ENCODE results near the gene ITPR1.

Gene ITPR1

GRCh38 chr3:4765212-4765611, 272.1 kb downstream of the ITPR1 start:
- Histone ChIP-seq H3K27ac (ENCODE audit: extremely low read depth, low read depth, low read length) (no peak overlapping the region), H3K4me3 (ENCODE audit: low read depth, low read length) (no peak overlapping the region), H3K4me1 (ENCODE audit: control insufficient read depth, insufficient read depth, low read length) (no peaks in the 10 kb centered on the region), H3K36me3 (ENCODE audit: control insufficient read depth in 2 of 2, insufficient read depth in 1 of 2, low read length in 2 of 2) (peaks cover 0 to 4% of the 10 kb centered on the region in 2 experiments; a peak in 1 of 3 replicates), H3K9me3 (ENCODE audit: control insufficient read depth, insufficient read depth, low read depth, low read length) (no peaks in the 10 kb centered on the region)
- POLR2A ChIA-PET: no interaction called here
- TF ChIP-seq ZNF544 (tag by site-specific recombination; IDR thresholded peaks at IDR 0.05) (no peak), ZFP3 (tag by site-specific recombination; IDR thresholded peaks at IDR 0.05; ENCODE audit: low read depth) (no peak)
- CTCF ChIA-PET: interaction anchor here (0.6 kb wide), 2 partner anchors 9 to 26 kb away, joined by 3 to 4 read pairs; no protein-coding TSS in a partner anchor

DNA sequence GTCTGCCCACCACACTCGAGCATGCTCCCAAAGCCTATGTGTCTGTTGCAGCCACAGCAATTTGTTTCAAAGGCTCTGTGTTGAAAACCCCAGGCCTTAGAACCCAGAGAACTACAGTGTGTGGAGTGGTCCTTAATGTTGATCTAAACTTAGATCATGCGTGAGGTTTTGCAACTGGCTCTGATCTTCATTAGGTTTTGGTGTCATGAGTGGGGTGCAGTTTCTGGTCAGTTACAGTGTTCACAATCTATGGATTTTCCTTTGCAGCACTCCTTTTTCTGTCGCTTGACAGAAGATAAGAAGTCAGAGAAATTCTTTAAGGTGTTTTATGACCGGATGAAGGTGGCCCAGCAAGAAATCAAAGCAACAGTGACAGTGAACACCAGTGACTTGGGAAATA, 273.1 kb downstream of the ITPR1 start:
- CTCF ChIA-PET: no interaction called here
- H3K4me1 ChIP-seq (ENCODE audit: control insufficient read depth, insufficient read depth, low read length): no peaks in the 10 kb centered on the region
- POLR2A ChIA-PET: no interaction called here
- no peak overlapping the region for H3K27ac ChIP-seq (ENCODE audit: extremely low read depth, low read depth, low read length)
- TF ChIP-seq SP2 (tag by site-specific recombination; IDR thresholded peaks at IDR 0.05) (no peak), ZNF707 (tag by site-specific recombination; IDR thresholded peaks at IDR 0.05) (peak; percentile 99)
- peaks cover 0 to 10% of the 10 kb centered on the region in 2 experiments; a peak in 1 of 3 replicates for H3K36me3 ChIP-seq (ENCODE audit: control insufficient read depth in 2 of 2, insufficient read depth in 1 of 2, low read length in 2 of 2)
- no peak overlapping the region for H3K4me3 ChIP-seq (ENCODE audit: low read depth, low read length)
- no peaks in the 10 kb centered on the region for H3K9me3 ChIP-seq (ENCODE audit: control insufficient read depth, insufficient read depth, low read depth, low read length)

DNA sequence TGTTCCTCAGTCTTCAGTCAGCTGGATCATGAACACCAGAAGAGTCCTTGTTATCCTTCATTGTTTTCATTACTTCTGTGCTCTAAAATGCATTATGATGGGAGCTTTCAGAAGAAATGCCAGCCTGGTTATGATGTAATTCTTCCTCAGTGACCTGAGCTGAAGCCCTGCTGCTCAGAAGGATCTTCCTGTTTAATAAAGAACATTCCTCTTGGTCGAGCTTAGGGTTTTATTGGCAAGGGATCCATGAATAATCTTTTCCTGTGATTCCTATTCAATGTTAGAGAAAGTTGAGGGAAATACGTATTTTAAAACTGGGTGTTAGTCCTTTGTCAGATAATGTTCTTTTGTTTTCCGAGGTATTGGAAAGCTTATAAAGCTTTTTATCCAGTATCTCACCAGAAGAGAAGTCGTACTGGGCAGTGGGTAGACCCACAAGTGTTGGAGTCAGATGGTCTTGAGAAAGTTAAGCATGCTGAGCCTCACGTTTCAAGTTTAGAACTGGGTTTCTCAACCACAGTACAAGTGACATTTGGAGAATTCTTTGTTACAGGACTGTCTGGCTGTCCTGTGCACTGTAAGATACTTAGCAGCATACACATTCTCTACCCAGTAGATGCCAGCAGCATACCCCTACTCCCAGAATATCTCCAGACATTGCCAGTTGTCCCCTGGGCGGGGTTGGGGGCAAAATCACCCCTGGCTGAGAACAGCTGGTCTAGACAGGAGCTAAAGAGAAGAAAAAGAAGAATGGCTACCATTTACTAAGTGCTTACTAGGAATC, 273.8 kb downstream of the ITPR1 start:
- TF ChIP-seq KLF16 (tag by site-specific recombination; IDR thresholded peaks at IDR 0.05): no peak
- no peak overlapping the region for H3K4me3 ChIP-seq (ENCODE audit: low read depth, low read length)
- H3K9me3 ChIP-seq (ENCODE audit: control insufficient read depth, insufficient read depth, low read depth, low read length): no peaks in the 10 kb centered on the region
- CTCF ChIA-PET: no interaction called here
- peaks cover 0 to 10% of the 10 kb centered on the region in 2 experiments; a peak in 1 of 3 replicates for H3K36me3 ChIP-seq (ENCODE audit: control insufficient read depth in 2 of 2, insufficient read depth in 1 of 2, low read length in 2 of 2)
- no peak overlapping the region for H3K27ac ChIP-seq (ENCODE audit: extremely low read depth, low read depth, low read length)
- POLR2A ChIA-PET: no interaction called here
- no peaks in the 10 kb centered on the region for H3K4me1 ChIP-seq (ENCODE audit: control insufficient read depth, insufficient read depth, low read length)

DNA sequence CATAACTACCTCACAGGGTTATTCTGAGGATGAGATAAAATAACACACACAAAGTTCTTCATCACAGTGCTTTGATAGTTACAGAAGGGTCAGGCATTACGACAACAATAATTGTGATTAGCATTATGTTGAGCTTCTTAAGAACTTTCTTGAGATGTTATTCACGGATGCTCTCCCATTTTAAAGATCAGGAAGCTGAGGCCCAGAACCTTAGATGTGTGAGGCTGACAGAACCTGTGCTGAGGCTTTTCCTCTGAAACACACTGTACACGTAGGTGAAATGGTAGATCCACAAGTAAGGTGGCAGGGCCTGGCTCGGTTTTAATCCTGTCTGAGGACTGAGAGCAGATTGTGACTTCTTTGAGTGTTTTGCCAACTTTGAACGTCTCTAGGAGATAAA, 274.9 kb downstream of the ITPR1 start:
- Histone ChIP-seq H3K4me3 (ENCODE audit: low read depth, low read length) (no peak overlapping the region), H3K4me1 (ENCODE audit: control insufficient read depth, insufficient read depth, low read length) (no peaks in the 10 kb centered on the region), H3K27ac (ENCODE audit: extremely low read depth, low read depth, low read length) (no peak overlapping the region), H3K36me3 (ENCODE audit: control insufficient read depth in 2 of 2, insufficient read depth in 1 of 2, low read length in 2 of 2) (peaks cover 0 to 10% of the 10 kb centered on the region in 2 experiments; a peak in 1 of 3 replicates), H3K9me3 (ENCODE audit: control insufficient read depth, insufficient read depth, low read depth, low read length) (no peaks in the 10 kb centered on the region)
- CTCF ChIA-PET: interaction anchor here (0.8 to 1.0 kb wide), 2 partner anchors 10 to 290 kb away, joined by 3 read pairs; no protein-coding TSS in a partner anchor
- POLR2A ChIA-PET: no interaction called here
- TF ChIP-seq ZNF571 (tag by site-specific recombination; IDR thresholded peaks at IDR 0.05): no peak
- TF ChIP-seq ZNF548 (tag by site-specific recombination; IDR thresholded peaks at IDR 0.05): no peak
- TF ChIP-seq, protein P1, sequence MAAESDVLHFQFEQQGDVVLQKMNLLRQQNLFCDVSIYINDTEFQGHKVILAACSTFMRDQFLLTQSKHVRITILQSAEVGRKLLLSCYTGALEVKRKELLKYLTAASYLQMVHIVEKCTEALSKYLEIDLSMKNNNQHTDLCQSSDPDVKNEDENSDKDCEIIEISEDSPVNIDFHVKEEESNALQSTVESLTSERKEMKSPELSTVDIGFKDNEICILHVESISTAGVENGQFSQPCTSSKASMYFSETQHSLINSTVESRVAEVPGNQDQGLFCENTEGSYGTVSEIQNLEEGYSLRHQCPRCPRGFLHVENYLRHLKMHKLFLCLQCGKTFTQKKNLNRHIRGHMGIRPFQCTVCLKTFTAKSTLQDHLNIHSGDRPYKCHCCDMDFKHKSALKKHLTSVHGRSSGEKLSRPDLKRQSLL (tag by site-specific recombination; IDR thresholded peaks at IDR 0.05): no peak
- no peak for TF ChIP-seq ZNF791 (tag by site-specific recombination; IDR thresholded peaks at IDR 0.05)
- TF ChIP-seq ZNF530 (tag by site-specific recombination; IDR thresholded peaks at IDR 0.05; ENCODE audit: low read depth): no peak

DNA sequence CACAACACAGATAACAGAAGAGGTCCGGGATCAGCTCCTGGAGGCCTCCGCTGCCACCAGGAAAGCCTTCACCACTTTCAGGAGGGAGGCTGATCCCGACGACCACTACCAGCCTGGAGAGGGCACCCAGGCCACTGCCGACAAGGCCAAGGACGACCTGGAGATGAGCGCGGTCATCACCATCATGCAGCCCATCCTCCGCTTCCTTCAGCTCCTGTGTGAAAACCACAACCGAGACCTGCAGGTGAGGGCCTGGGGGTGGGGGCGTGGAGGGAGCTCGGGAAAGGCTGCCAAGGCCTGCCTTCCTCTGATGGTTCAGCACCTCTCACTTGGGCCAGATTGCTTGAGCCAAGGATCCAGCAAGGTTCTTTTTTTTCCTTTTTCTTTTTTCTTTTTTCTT, 275.4 kb downstream of the ITPR1 start:
- ChIA-PET POLR2A (no interaction called here), CTCF (interaction anchor here (0.7 to 1.0 kb wide), 2 partner anchors 66 to 289 kb away, joined by 3 read pairs; no protein-coding TSS in a partner anchor)

More for the DNA sequence above, 275.4 kb downstream of the ITPR1 start:
- H3K36me3 ChIP-seq (ENCODE audit: control insufficient read depth in 2 of 2, insufficient read depth in 1 of 2, low read length in 2 of 2): peaks cover 0 to 10% of the 10 kb centered on the region in 2 experiments; a peak in 1 of 3 replicates
- H3K4me1 ChIP-seq (ENCODE audit: control insufficient read depth, insufficient read depth, low read length): no peaks in the 10 kb centered on the region
- TF ChIP-seq ZNF202 (tag by site-specific recombination; IDR thresholded peaks at IDR 0.05; ENCODE audit: borderline replicate concordance) (no peak), ZNF175 (tag by site-specific recombination; IDR thresholded peaks at IDR 0.05) (no peak)
- H3K4me3 ChIP-seq (ENCODE audit: low read depth, low read length): no peak overlapping the region
- no peaks in the 10 kb centered on the region for H3K9me3 ChIP-seq (ENCODE audit: control insufficient read depth, insufficient read depth, low read depth, low read length)
- no peak overlapping the region for H3K27ac ChIP-seq (ENCODE audit: extremely low read depth, low read depth, low read length)

Data from HEK293 (cell line).